ENCODE data around the gene ANKRD62.
"Not testable (repeated sequence)": the region's sequence is repeated elsewhere in the genome, so short reads cannot be mapped to it uniquely, and the experiment has no call there.

The ANKRD62 gene

DNA sequence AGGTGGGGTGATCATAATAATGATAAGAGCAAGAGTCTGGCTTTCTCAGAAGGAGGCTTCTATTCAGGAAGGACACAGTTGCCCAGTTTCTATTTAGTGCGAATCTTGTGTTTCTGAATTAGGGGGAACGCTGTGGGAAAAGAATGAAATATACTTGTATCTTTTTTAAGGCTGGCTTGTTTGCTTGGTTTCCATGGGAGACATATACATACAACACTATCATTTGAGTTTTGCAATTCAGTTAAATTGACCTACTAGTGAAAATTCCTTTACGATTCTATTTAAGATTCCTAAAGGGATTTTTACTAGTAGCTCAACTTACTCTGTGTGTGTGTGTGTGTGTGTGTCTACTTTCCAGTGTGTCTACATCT lies 24.7 kb upstream of the ANKRD62 start:
- H3K9me3 ChIP-seq (ENCODE audit: low read length), result no peaks in the 10 kb centered on the region
- TF ChIP-seq EZH2 (IDR thresholded peaks at IDR 0.05; ENCODE audit: borderline replicate concordance, low read length), result no peak
- no peak overlapping the region for H3K4me3 ChIP-seq (ENCODE audit: low read depth, low read length, poor library complexity, severe bottlenecking)
- no peaks in the 10 kb centered on the region for H3K9me2 ChIP-seq (ENCODE audit: low read depth, low read length)
- H2AFZ ChIP-seq (ENCODE audit: low read length), result no peak overlapping the region
- no peaks in the 10 kb centered on the region for H4K20me1 ChIP-seq (ENCODE audit: insufficient read depth, low read length)
- H3K4me2 ChIP-seq (ENCODE audit: low read length), result no peak overlapping the region
- no peaks in the 10 kb centered on the region for H3K36me3 ChIP-seq (ENCODE audit: insufficient read depth, low read length)
- H3K9ac ChIP-seq (ENCODE audit: low read length), result no peak overlapping the region
- H3K27ac ChIP-seq (ENCODE audit: low read depth, low read length, poor library complexity, severe bottlenecking), result no peak overlapping the region
- no peaks in the 10 kb centered on the region for H3K4me1 ChIP-seq (ENCODE audit: insufficient read depth, low read length, severe bottlenecking)
- no peaks in the 10 kb centered on the region for H3F3A ChIP-seq (ENCODE audit: insufficient read depth, low read length)
- H3K79me2 ChIP-seq (ENCODE audit: insufficient read depth, low read length), result no peaks in the 10 kb centered on the region
- no peaks in the 10 kb centered on the region for H3K27me3 ChIP-seq (ENCODE audit: insufficient read depth, low read length)

- not testable (repeated sequence) for H2AFZ ChIP-seq (ENCODE audit: low read length); H3K79me2 ChIP-seq (ENCODE audit: insufficient read depth, low read length); H3K4me3 ChIP-seq (ENCODE audit: low read depth, low read length, poor library complexity, severe bottlenecking); H3K9me3 ChIP-seq (ENCODE audit: low read length); H4K20me1 ChIP-seq (ENCODE audit: insufficient read depth, low read length); H3K27me3 ChIP-seq (ENCODE audit: insufficient read depth, low read length); H3K36me3 ChIP-seq (ENCODE audit: insufficient read depth, low read length); H3K4me1 ChIP-seq (ENCODE audit: insufficient read depth, low read length, severe bottlenecking); H3K9ac ChIP-seq (ENCODE audit: low read length); H3K4me2 ChIP-seq (ENCODE audit: low read length); H3K27ac ChIP-seq (ENCODE audit: low read depth, low read length, poor library complexity, severe bottlenecking); H3K9me2 ChIP-seq (ENCODE audit: low read depth, low read length); H3F3A ChIP-seq (ENCODE audit: insufficient read depth, low read length)
Observed at GRCh38 chr18:12071066-12071465, 22.6 kb upstream of the ANKRD62 start.

GRCh38 chr18:12072996-12073395 lies 20.6 kb upstream of the ANKRD62 start:
- TF ChIP-seq, protein P1, sequence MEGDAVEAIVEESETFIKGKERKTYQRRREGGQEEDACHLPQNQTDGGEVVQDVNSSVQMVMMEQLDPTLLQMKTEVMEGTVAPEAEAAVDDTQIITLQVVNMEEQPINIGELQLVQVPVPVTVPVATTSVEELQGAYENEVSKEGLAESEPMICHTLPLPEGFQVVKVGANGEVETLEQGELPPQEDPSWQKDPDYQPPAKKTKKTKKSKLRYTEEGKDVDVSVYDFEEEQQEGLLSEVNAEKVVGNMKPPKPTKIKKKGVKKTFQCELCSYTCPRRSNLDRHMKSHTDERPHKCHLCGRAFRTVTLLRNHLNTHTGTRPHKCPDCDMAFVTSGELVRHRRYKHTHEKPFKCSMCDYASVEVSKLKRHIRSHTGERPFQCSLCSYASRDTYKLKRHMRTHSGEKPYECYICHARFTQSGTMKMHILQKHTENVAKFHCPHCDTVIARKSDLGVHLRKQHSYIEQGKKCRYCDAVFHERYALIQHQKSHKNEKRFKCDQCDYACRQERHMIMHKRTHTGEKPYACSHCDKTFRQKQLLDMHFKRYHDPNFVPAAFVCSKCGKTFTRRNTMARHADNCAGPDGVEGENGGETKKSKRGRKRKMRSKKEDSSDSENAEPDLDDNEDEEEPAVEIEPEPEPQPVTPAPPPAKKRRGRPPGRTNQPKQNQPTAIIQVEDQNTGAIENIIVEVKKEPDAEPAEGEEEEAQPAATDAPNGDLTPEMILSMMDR (IDR thresholded peaks at IDR 0.05; ENCODE audit: low read length), result no peak
- no peak for TF ChIP-seq EZH2 (IDR thresholded peaks at IDR 0.05; ENCODE audit: borderline replicate concordance, low read length)
- H4K20me1 ChIP-seq (ENCODE audit: insufficient read depth, low read length), result no peaks in the 10 kb centered on the region
- no peak overlapping the region for H3K27ac ChIP-seq (ENCODE audit: low read depth, low read length, poor library complexity, severe bottlenecking)
- H3F3A ChIP-seq (ENCODE audit: insufficient read depth, low read length), result no peaks in the 10 kb centered on the region
- H3K9me3 ChIP-seq (ENCODE audit: low read length), result no peaks in the 10 kb centered on the region
- H3K4me3 ChIP-seq (ENCODE audit: low read depth, low read length, poor library complexity, severe bottlenecking), result no peak overlapping the region
- H2AFZ ChIP-seq (ENCODE audit: low read length), result no peak overlapping the region
- no peaks in the 10 kb centered on the region for H3K36me3 ChIP-seq (ENCODE audit: insufficient read depth, low read length)
- H3K4me1 ChIP-seq (ENCODE audit: insufficient read depth, low read length, severe bottlenecking), result no peaks in the 10 kb centered on the region
- H3K9ac ChIP-seq (ENCODE audit: low read length), result no peak overlapping the region
- H3K27me3 ChIP-seq (ENCODE audit: insufficient read depth, low read length), result no peaks in the 10 kb centered on the region
- H3K79me2 ChIP-seq (ENCODE audit: insufficient read depth, low read length), result no peaks in the 10 kb centered on the region
- H3K9me2 ChIP-seq (ENCODE audit: low read depth, low read length), result no peaks in the 10 kb centered on the region
- H3K4me2 ChIP-seq (ENCODE audit: low read length), result no peak overlapping the region

- no peak overlapping the region for H3K27ac ChIP-seq (ENCODE audit: low read depth, low read length, poor library complexity, severe bottlenecking)
- H3F3A ChIP-seq (ENCODE audit: insufficient read depth, low read length), result no peaks in the 10 kb centered on the region
Observed at GRCh38 chr18:12074736-12075135, 18.9 kb upstream of the ANKRD62 start.

More at GRCh38 chr18:12074736-12075135, 18.9 kb upstream of the ANKRD62 start:
- Histone ChIP-seq H3K79me2 (ENCODE audit: insufficient read depth, low read length) (no peaks in the 10 kb centered on the region), H3K4me2 (ENCODE audit: low read length) (no peak overlapping the region), H3K4me3 (ENCODE audit: low read depth, low read length, poor library complexity, severe bottlenecking) (no peak overlapping the region), H4K20me1 (ENCODE audit: insufficient read depth, low read length) (no peaks in the 10 kb centered on the region), H3K27me3 (ENCODE audit: insufficient read depth, low read length) (no peaks in the 10 kb centered on the region), H3K9me2 (ENCODE audit: low read depth, low read length) (no peaks in the 10 kb centered on the region), H2AFZ (ENCODE audit: low read length) (no peak overlapping the region), H3K9me3 (ENCODE audit: low read length) (no peaks in the 10 kb centered on the region), H3K36me3 (ENCODE audit: insufficient read depth, low read length) (no peaks in the 10 kb centered on the region), H3K9ac (ENCODE audit: low read length) (no peak overlapping the region), H3K4me1 (ENCODE audit: insufficient read depth, low read length, severe bottlenecking) (no peaks in the 10 kb centered on the region)
- TF ChIP-seq, protein P1 (IDR thresholded peaks at IDR 0.05; ENCODE audit: low read length), result no peak
- TF ChIP-seq EZH2 (IDR thresholded peaks at IDR 0.05; ENCODE audit: borderline replicate concordance, low read length), result no peak
